SK-N-SH treated with all-trans-retinoic acid at 6 μM for 48 hours (cell line): ENCODE measurements around the gene KRT86.

Experiments
- TCF4 ChIP-seq: fragments of 250-450 bp; sonication (Bioruptor Pico); IDR thresholded peaks from 2 replicates; pipeline ENCODE4 v1.8.0; 2021; ENCODE audit warnings: mild to moderate bottlenecking, moderate library complexity, borderline replicate concordance
- ZNF8 ChIP-seq: fragments of 450-650 bp; formaldehyde crosslinking; IDR thresholded peaks from 2 replicates; pipeline ENCODE4 v1.5.0; 2020; ENCODE audit warnings: mild to moderate bottlenecking, moderate library complexity

- TF ChIP-seq TCF4 (CRISPR knock-in tag), result no peak
- TF ChIP-seq ZNF8, result no peak
Observed at GRCh38 chr12:52338241-52338960, 64.0 kb downstream of the KRT86 start.
